CD14-positive monocyte (primary cell): ENCODE data around the gene SPRR4. TPM values are rescaled to one million over a fixed set of nuclear protein-coding genes. Genes with fewer than 3 reads are reported as not detected.

Experiments
- DNase-seq, 3 donors: peaks; one replicate each; pipeline ENCODE4 v3.0.0-alpha.2; 2011 to 2022
- H2AFZ ChIP-seq: 2 replicates; pipeline ENCODE4 v1.6.0; 2012; ENCODE audit warnings: mild to moderate bottlenecking, low read depth, low read length, inconsistent platforms; ENCODE audit not compliant: insufficient read depth, poor library complexity, severe bottlenecking
- H3K27ac ChIP-seq, 2 donors: 1 replicate in 1 of 2; 2 replicates in 1 of 2; pipeline ENCODE4 v1.5.1; 2012 to 2013; ENCODE audit warnings: low read length in 2 of 2, control low read depth in 1 of 2, inconsistent platforms in 1 of 2, low read depth in 1 of 2, mild to moderate bottlenecking in 1 of 2
- H3K27me3 ChIP-seq, 2 donors: one replicate each; pipeline versions ENCODE4 v1.6.0 to v1.6.1; 2011 to 2013; ENCODE audit warnings: low read length in 2 of 2; ENCODE audit not compliant: control insufficient read depth in 2 of 2, insufficient read depth in 2 of 2
- H3K36me3 ChIP-seq, 2 donors: replicated peaks in 1 of 2; 1 replicate in 1 of 2; 2 replicates in 1 of 2; pipeline versions ENCODE4 v1.5.1 to v1.6.1; 2012 to 2013; ENCODE audit warnings: low read length in 2 of 2, control low read depth in 1 of 2, inconsistent platforms in 1 of 2, mild to moderate bottlenecking in 1 of 2; ENCODE audit not compliant: insufficient read depth in 2 of 2, control insufficient read depth in 1 of 2
- H3K4me1 ChIP-seq, 2 donors: 1 replicate in 1 of 2; 2 replicates in 1 of 2; pipeline versions ENCODE4 v1.5.1 to v1.6.1; 2012 to 2013; ENCODE audit warnings: low read length in 2 of 2, control low read depth in 1 of 2, inconsistent platforms in 1 of 2, mild to moderate bottlenecking in 1 of 2, moderate library complexity in 1 of 2; ENCODE audit not compliant: insufficient read depth in 2 of 2, control insufficient read depth in 1 of 2
- H3K4me2 ChIP-seq: replicated peaks from 2 replicates; pipeline ENCODE3; 2012; ENCODE audit warnings: low read length, moderate library complexity, mild to moderate bottlenecking; ENCODE audit not compliant: poor library complexity, severe bottlenecking; ENCODE audit errors: extremely low read depth
- H3K4me3 ChIP-seq, 3 experiments: fragments of 200-600 bp in 1 of 3; sonication (generic) in 1 of 3; replicated peaks in 1 of 3; 1 replicate in 2 of 3; 2 replicates in 1 of 3; pipeline ENCODE4 v1.5.1; 2011 to 2013; ENCODE audit warnings: low read length in 3 of 3, mild to moderate bottlenecking in 3 of 3, control low read depth in 2 of 3, low read depth in 2 of 3, inconsistent platforms in 1 of 3, moderate library complexity in 1 of 3
- H3K79me2 ChIP-seq: 2 replicates; pipeline ENCODE4 v1.6.0; 2012; ENCODE audit warnings: mild to moderate bottlenecking, control low read depth, inconsistent platforms, low read length, moderate library complexity; ENCODE audit not compliant: insufficient read depth
- H3K9ac ChIP-seq: 2 replicates; pipeline ENCODE4 v1.6.0; 2017; ENCODE audit warnings: low read length, mild to moderate bottlenecking; ENCODE audit not compliant: insufficient read depth, poor library complexity, severe bottlenecking
- H3K9me3 ChIP-seq, 2 donors: replicated peaks in 1 of 2; 1 replicate in 1 of 2; 2 replicates in 1 of 2; pipeline versions ENCODE4 v1.5.1 to v1.6.1; 2012 to 2013; ENCODE audit warnings: low read length in 2 of 2, control low read depth in 1 of 2; ENCODE audit not compliant: control insufficient read depth in 1 of 2, insufficient read depth in 1 of 2
- H4K20me1 ChIP-seq: 2 replicates; pipeline ENCODE4 v1.6.0; 2012; ENCODE audit warnings: mild to moderate bottlenecking, low read length, control low read depth, moderate library complexity; ENCODE audit not compliant: insufficient read depth
- H3K27ac Mint-ChIP-seq, 7 donors: one replicate each; pipeline ENCODE4 v1.8.0; 2020; ENCODE audit warnings: mild to moderate bottlenecking in 7 of 7, mixed read lengths in 7 of 7, moderate library complexity in 6 of 7, inconsistent platforms in 2 of 7
- H3K27me3 Mint-ChIP-seq, 3 donors: one replicate each; pipeline ENCODE4 v1.8.0; 2021 to 2022; ENCODE audit warnings: low read depth in 3 of 3, mild to moderate bottlenecking in 3 of 3, mixed read lengths in 3 of 3, moderate library complexity in 3 of 3, inconsistent platforms in 1 of 3
- H3K36me3 Mint-ChIP-seq, 2 donors: one replicate each; pipeline ENCODE4 v1.8.0; 2020; ENCODE audit warnings: mixed read lengths in 2 of 2, inconsistent platforms in 1 of 2, mild to moderate bottlenecking in 1 of 2
- H3K4me1 Mint-ChIP-seq: one replicate; pipeline ENCODE4 v1.8.0; 2020; ENCODE audit warnings: mild to moderate bottlenecking, mixed read lengths
- H3K4me3 Mint-ChIP-seq, 2 donors: one replicate each; pipeline ENCODE4 v1.8.0; 2020; ENCODE audit warnings: mild to moderate bottlenecking in 2 of 2, mixed read lengths in 2 of 2, moderate library complexity in 1 of 2
- H3K9me3 Mint-ChIP-seq, 7 donors: one replicate each; pipeline ENCODE4 v1.8.0; 2020 to 2022; ENCODE audit warnings: mixed read lengths in 7 of 7, mild to moderate bottlenecking in 6 of 7, moderate library complexity in 6 of 7, inconsistent platforms in 2 of 7
- CTCF ChIP-seq: fragments of 200-600 bp; IDR thresholded peaks from one replicate; pipeline ENCODE4 v1.8.0; 2022; ENCODE audit warnings: antibody characterized with exemption, mild to moderate bottlenecking
- WGBS: methylation state at CpG from one replicate; pipeline ENCODE4 v1.1.5; 2013; ENCODE audit warnings: missing lambda C conversion rate; ENCODE audit not compliant: insufficient coverage; 5-methylcytosine and 5-hydroxymethylcytosine counted together
- intact Hi-C, 2 donors: fragments of 100-400 bp; cut with micrococcal nuclease; formaldehyde crosslinking; loops; one replicate each; pipeline versions ENCODE4 v1.15.0 to v1.15.1; 2023
- polyA plus RNA-seq, 3 donors: library from polyadenylated mRNA; depleted of rRNA in 1 of 3; unstranded in 2 of 3; stranded (reverse) in 1 of 3; fragments of 300-500 nt in 2 of 3; fragments of >200 nt in 1 of 3; fragmentation: Illumina TruSeq in 2 of 3; gene quantifications; 1 replicate in 2 of 3; 2 replicates in 1 of 3; pipeline ENCODE4 v1.2.3, GENCODE V29; 2012 to 2021

The SPRR4 gene
- polyA plus RNA-seq, 3 donors = not detected

DNA sequence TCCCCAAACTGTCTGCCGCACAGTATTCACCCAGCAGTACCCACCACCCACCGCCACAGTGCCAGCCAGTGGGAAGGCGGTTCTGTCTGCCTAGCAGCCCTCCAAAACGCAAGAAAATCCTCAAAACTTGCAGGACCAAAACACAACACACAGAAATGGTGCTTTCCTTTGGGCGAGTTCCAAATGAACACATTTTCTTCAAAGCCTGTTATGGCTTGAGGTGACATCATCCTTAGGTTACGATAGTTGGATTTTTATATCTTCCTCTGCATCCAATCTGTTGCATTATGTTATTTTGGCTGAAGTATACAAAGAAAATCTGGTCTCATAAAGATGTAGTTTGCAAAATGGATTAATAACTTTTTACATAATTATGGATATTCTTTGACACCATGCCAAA lies 22.7 kb downstream of the SPRR4 start:
- Mint-ChIP-seq H3K4me1 (no peaks in the 10 kb centered on the region), H3K27me3 (peaks cover 3 to 16% (median 5%) of the 10 kb centered on the region in 3 donors), H3K9me3 (peaks cover 0 to 8% (median 3%) of the 10 kb centered on the region in 7 donors), H3K27ac (no peak overlapping the region), H3K36me3 (no peaks in the 10 kb centered on the region), H3K4me3 (no peak overlapping the region)
- no peak for DNase-seq
- Histone ChIP-seq H4K20me1 (no peaks in the 10 kb centered on the region), H3K27ac (no peak overlapping the region), H3K9ac (no peak overlapping the region), H3K36me3 (no peaks in the 10 kb centered on the region), H3K4me1 (no peaks in the 10 kb centered on the region), H3K27me3 (peaks cover 2% of the 10 kb centered on the region in 2 donors), H2AFZ (no peak overlapping the region), H3K4me3 (no peak overlapping the region), H3K9me3 (no peaks in the 10 kb centered on the region), H3K79me2 (no peaks in the 10 kb centered on the region), H3K4me2 (no peak overlapping the region)
- intact Hi-C loops = no loop called here
- no peak for TF ChIP-seq CTCF
- 100% methylated on average over 2 of the region's 6 CpGs for WGBS

GRCh38 chr1:152995842-152996241 lies 25.4 kb downstream of the SPRR4 start:
- Histone ChIP-seq H3K4me3 (no peak overlapping the region), H3K36me3 (no peaks in the 10 kb centered on the region), H4K20me1 (no peaks in the 10 kb centered on the region), H3K9ac (no peak overlapping the region), H3K79me2 (no peaks in the 10 kb centered on the region), H3K4me1 (no peaks in the 10 kb centered on the region), H3K9me3 (no peaks in the 10 kb centered on the region), H2AFZ (no peak overlapping the region), H3K27ac (no peak overlapping the region), H3K27me3 (peaks cover 2% of the 10 kb centered on the region in 2 donors), H3K4me2 (no peak overlapping the region)
- intact Hi-C loops = no loop called here
- peaks cover 5 to 13% (median 7%) of the 10 kb centered on the region in 3 donors for H3K27me3 Mint-ChIP-seq
- no peaks in the 10 kb centered on the region for H3K36me3 Mint-ChIP-seq
- no peak for DNase-seq
- no peak overlapping the region for H3K4me3 Mint-ChIP-seq
- no CpG with 5 or more reads among the region's 1 CpG for WGBS
- H3K4me1 Mint-ChIP-seq = no peaks in the 10 kb centered on the region
- TF ChIP-seq CTCF = no peak
- H3K27ac Mint-ChIP-seq = no peak overlapping the region
- H3K9me3 Mint-ChIP-seq = peaks cover 0 to 7% (median 4%) of the 10 kb centered on the region in 7 donors
